Astrocyte (in vitro differentiated cells and primary cell): Measurements from ENCODE around the gene OXNAD1. TPM values are rescaled to one million over a fixed set of nuclear protein-coding genes. Genes with fewer than 3 reads are reported as not detected.

Experiments
- DNase-seq: peaks from one replicate; pipeline ENCODE4 v3.0.0-alpha.2; 2010; ENCODE audit warnings: low read depth
- FAIRE-seq: peaks from 2 replicates; lab custom pipeline; 2011; peaks lifted over from hg19 to GRCh38; lab: Jason Lieb, UNC
- H2AFZ ChIP-seq: 2 replicates; pipeline ENCODE4 v1.6.0; 2012; ENCODE audit warnings: low read depth, low read length, inconsistent platforms
- H3K27ac ChIP-seq: 2 replicates; pipeline ENCODE4 v1.5.1; 2011; ENCODE audit warnings: low read depth, low read length, inconsistent platforms
- H3K27me3 ChIP-seq: 2 replicates; pipeline ENCODE4 v1.6.0; 2011; ENCODE audit warnings: low read length, inconsistent platforms; ENCODE audit not compliant: insufficient read depth
- H3K36me3 ChIP-seq: 2 replicates; pipeline ENCODE4 v1.5.1; 2011; ENCODE audit warnings: low read length, inconsistent platforms; ENCODE audit not compliant: insufficient read depth
- H3K4me1 ChIP-seq: 2 replicates; pipeline ENCODE4 v1.5.1; 2011; ENCODE audit warnings: low read length, inconsistent platforms; ENCODE audit not compliant: insufficient read depth
- H3K4me2 ChIP-seq: 2 replicates; pipeline ENCODE4 v1.6.0; 2012; ENCODE audit warnings: low read length, inconsistent platforms
- H3K4me3 ChIP-seq: 2 replicates; pipeline ENCODE4 v1.5.1; 2011; ENCODE audit warnings: low read depth, mild to moderate bottlenecking, low read length, inconsistent platforms; ENCODE audit not compliant: insufficient read depth
- H3K79me2 ChIP-seq: 2 replicates; pipeline ENCODE4 v1.6.0; 2012; ENCODE audit warnings: mild to moderate bottlenecking, low read length, inconsistent platforms; ENCODE audit not compliant: insufficient read depth
- H3K9ac ChIP-seq: 2 replicates; pipeline ENCODE4 v1.6.0; 2012; ENCODE audit warnings: mild to moderate bottlenecking, low read length, inconsistent platforms
- H3K9me3 ChIP-seq: 2 replicates; pipeline ENCODE4 v1.5.1; 2012; ENCODE audit warnings: low read depth, mild to moderate bottlenecking, low read length, inconsistent platforms; ENCODE audit not compliant: insufficient read depth
- H4K20me1 ChIP-seq: 2 replicates; pipeline ENCODE4 v1.6.0; 2012; ENCODE audit warnings: low read length, inconsistent platforms; ENCODE audit not compliant: insufficient read depth
- H3K27ac Mint-ChIP-seq: one replicate; pipeline ENCODE4 v1.8.0; 2021; ENCODE audit warnings: mild to moderate bottlenecking, mixed read lengths; ENCODE audit not compliant: unreplicated experiment
- H3K27me3 Mint-ChIP-seq: one replicate; pipeline ENCODE4 v1.8.0; 2021; ENCODE audit warnings: low read depth, mixed read lengths; ENCODE audit not compliant: unreplicated experiment
- H3K36me3 Mint-ChIP-seq: one replicate; pipeline ENCODE4 v1.8.0; 2021; ENCODE audit warnings: low read depth, mixed read lengths; ENCODE audit not compliant: unreplicated experiment
- H3K4me1 Mint-ChIP-seq: one replicate; pipeline ENCODE4 v1.8.0; 2021; ENCODE audit warnings: low read depth, mixed read lengths; ENCODE audit not compliant: unreplicated experiment
- H3K4me3 Mint-ChIP-seq: one replicate; pipeline ENCODE4 v1.8.0; 2021; ENCODE audit warnings: mild to moderate bottlenecking, moderate library complexity, mixed read lengths; ENCODE audit not compliant: unreplicated experiment
- H3K9me3 Mint-ChIP-seq: one replicate; pipeline ENCODE4 v1.8.0; 2021; ENCODE audit warnings: mild to moderate bottlenecking, mixed read lengths; ENCODE audit not compliant: unreplicated experiment
- EZH2 ChIP-seq: IDR thresholded peaks from 2 replicates; pipeline ENCODE4 v1.6.1; 2012; ENCODE audit warnings: mild to moderate bottlenecking, low read length, inconsistent platforms; ENCODE audit not compliant: insufficient read depth
- total RNA-seq: library from RNA; stranded (reverse); gene quantifications from 2 replicates; pipeline ENCODE4 v1.2.1, GENCODE V29; 2021
- TF ChIP-seq, protein P1 (sequence below): IDR thresholded peaks from 2 replicates; pipeline ENCODE4 v1.5.1; 2011; ENCODE audit warnings: low read depth, mild to moderate bottlenecking, inconsistent platforms, low read length, moderate library complexity; ENCODE audit not compliant: insufficient read depth

The OXNAD1 gene
- total RNA-seq, 1 donor from 2014 or later: 10.5 TPM

DNA sequence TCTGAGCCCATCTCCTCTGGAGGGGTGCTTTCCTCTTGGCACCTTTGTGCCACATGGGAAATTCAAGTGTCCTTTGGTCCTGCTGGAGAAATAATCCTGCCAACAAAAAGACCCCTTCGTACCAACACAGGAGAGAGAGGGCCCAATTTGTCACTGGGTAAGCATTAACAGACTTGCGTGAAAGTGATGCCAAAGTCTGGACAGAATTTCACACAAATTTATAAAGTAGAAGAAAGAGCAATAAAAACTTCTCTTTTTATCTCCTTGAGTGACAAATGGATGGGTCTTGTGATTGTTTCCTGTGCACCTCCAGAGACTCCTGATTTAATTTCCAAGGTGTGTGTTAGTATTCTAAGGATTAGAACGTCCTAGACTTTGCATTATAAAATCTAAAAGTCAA, 15.1 kb upstream of the OXNAD1 start:
- Histone ChIP-seq H3K4me2 (no peak overlapping the region), H3K9ac (no peak overlapping the region), H3K4me1 (no peaks in the 10 kb centered on the region), H3K79me2 (no peaks in the 10 kb centered on the region), H2AFZ (no peak overlapping the region), H3K4me3 (no peak overlapping the region), H3K27me3 (peaks cover 2% of the 10 kb centered on the region), H3K9me3 (no peaks in the 10 kb centered on the region), H3K27ac (no peak overlapping the region), H4K20me1 (no peaks in the 10 kb centered on the region), H3K36me3 (no peaks in the 10 kb centered on the region)
- no peaks in the 10 kb centered on the region for H3K27me3 Mint-ChIP-seq
- peaks cover 6% of the 10 kb centered on the region for H3K4me1 Mint-ChIP-seq
- no peak overlapping the region for H3K4me3 Mint-ChIP-seq
- FAIRE-seq (no peak), DNase-seq (no peak)
- TF ChIP-seq EZH2: no peak
- TF ChIP-seq, protein P1, sequence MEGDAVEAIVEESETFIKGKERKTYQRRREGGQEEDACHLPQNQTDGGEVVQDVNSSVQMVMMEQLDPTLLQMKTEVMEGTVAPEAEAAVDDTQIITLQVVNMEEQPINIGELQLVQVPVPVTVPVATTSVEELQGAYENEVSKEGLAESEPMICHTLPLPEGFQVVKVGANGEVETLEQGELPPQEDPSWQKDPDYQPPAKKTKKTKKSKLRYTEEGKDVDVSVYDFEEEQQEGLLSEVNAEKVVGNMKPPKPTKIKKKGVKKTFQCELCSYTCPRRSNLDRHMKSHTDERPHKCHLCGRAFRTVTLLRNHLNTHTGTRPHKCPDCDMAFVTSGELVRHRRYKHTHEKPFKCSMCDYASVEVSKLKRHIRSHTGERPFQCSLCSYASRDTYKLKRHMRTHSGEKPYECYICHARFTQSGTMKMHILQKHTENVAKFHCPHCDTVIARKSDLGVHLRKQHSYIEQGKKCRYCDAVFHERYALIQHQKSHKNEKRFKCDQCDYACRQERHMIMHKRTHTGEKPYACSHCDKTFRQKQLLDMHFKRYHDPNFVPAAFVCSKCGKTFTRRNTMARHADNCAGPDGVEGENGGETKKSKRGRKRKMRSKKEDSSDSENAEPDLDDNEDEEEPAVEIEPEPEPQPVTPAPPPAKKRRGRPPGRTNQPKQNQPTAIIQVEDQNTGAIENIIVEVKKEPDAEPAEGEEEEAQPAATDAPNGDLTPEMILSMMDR: no peak
- H3K36me3 Mint-ChIP-seq: no peaks in the 10 kb centered on the region
- H3K27ac Mint-ChIP-seq: no peak overlapping the region
- no peaks in the 10 kb centered on the region for H3K9me3 Mint-ChIP-seq

DNA sequence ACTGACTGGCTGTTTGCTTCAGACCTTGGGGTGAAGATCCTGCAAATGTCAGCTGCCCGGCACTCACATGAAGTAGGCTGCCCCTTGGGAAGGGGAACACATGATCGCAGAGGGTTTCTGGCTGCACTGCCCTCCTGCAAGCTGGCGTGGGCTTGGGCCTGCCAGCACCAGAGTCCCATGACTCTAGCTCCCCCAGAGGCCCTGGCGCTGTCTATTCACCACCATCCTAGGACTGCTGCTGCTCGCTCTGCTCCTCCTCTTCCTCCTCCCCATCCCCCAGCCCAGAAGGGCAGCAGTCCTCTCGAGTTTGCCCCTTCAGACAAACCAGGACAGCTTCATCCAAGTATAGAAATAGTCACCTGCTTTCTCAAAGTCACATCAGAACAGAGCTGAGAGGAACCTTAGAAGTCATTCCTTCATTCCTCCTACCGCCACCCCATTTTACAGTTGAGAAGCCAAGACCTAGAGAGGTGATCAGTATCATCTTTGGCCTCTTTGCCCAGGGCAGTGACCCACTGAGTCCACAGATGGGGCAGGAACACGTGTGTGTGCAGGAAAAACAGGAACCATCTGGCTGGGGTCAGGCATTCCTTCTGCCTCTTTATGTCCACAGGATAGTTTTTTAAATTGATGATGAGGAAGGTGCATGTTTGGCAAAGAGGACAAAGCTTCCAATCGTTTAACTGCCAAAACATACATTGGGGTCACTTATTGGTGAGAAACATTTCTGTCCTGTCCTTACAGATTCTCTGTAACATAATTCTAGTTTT, 13.5 kb upstream of the OXNAD1 start:
- peaks cover 6% of the 10 kb centered on the region for H3K4me1 Mint-ChIP-seq
- H3K36me3 ChIP-seq: no peaks in the 10 kb centered on the region
- peaks cover 2% of the 10 kb centered on the region for H3K27me3 ChIP-seq
- no peaks in the 10 kb centered on the region for H3K9me3 Mint-ChIP-seq
- no peaks in the 10 kb centered on the region for H3K79me2 ChIP-seq
- H3K4me1 ChIP-seq: no peaks in the 10 kb centered on the region
- DNase-seq (no peak), FAIRE-seq (no peak)
- no peak overlapping the region for H3K4me2 ChIP-seq
- no peak overlapping the region for H3K27ac ChIP-seq
- no peaks in the 10 kb centered on the region for H4K20me1 ChIP-seq
- H2AFZ ChIP-seq: no peak overlapping the region
- no peak overlapping the region for H3K4me3 ChIP-seq
- H3K36me3 Mint-ChIP-seq: no peaks in the 10 kb centered on the region
- no peaks in the 10 kb centered on the region for H3K9me3 ChIP-seq
- H3K27ac Mint-ChIP-seq: no peak overlapping the region
- H3K9ac ChIP-seq: no peak overlapping the region
- TF ChIP-seq, protein P1: no peak
- no peak for TF ChIP-seq EZH2
- no peak overlapping the region for H3K4me3 Mint-ChIP-seq
- H3K27me3 Mint-ChIP-seq: no peaks in the 10 kb centered on the region

DNA sequence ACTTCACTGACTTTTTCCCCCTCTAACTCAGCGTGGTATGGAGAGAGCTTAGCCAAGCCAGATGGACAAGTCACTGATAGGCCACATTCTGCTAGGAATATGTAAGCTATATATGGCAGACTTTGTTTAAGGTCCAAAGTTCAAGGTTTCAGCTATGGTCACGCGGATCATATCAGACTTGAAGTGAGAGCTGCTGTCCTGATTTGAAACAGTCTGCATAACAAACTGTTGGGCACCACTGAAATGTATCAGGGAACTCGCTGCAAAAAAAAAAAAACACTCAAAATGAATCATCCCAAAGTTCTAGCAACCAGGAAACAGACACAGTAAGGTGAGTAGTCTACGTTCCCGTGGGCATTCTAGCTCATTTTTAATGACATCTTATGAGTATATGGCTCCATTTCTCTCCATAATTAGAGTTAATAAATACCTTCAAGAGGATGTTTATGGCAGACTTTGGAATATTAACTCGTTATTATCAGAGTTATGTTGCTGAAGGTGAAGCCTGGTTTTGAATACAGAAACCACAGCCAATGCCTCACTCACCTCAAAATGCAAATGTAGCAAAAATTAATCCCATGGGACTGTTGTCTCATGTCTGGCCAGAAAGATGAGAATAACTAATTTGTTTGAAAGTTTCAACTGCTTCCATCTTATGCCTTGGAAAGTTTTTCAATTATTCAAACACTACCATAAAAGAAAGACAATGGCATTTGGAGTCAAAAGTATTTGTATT, 12.6 kb upstream of the OXNAD1 start:
- H3K27ac ChIP-seq: no peak overlapping the region
- no peaks in the 10 kb centered on the region for H3K79me2 ChIP-seq
- DNase-seq (no peak), FAIRE-seq (no peak)
- H3K4me2 ChIP-seq: no peak overlapping the region
- peaks cover 2% of the 10 kb centered on the region for H3K27me3 ChIP-seq
- peaks cover 3% of the 10 kb centered on the region for H4K20me1 ChIP-seq
- no peak overlapping the region for H3K4me3 ChIP-seq
- no peak overlapping the region for H3K9ac ChIP-seq
- H3K36me3 ChIP-seq: no peaks in the 10 kb centered on the region
- TF ChIP-seq, protein P1: no peak
- TF ChIP-seq EZH2: no peak
- H2AFZ ChIP-seq: no peak overlapping the region
- Mint-ChIP-seq H3K36me3 (peaks cover 2% of the 10 kb centered on the region), H3K4me3 (no peak overlapping the region), H3K27ac (no peak overlapping the region), H3K27me3 (no peaks in the 10 kb centered on the region), H3K9me3 (no peaks in the 10 kb centered on the region), H3K4me1 (peaks cover 6% of the 10 kb centered on the region)
- H3K9me3 ChIP-seq: no peaks in the 10 kb centered on the region
- no peaks in the 10 kb centered on the region for H3K4me1 ChIP-seq
